Endothelial cell of umbilical vein (primary cell): ENCODE results near the gene CACNG8. TPM values are rescaled to one million over a fixed set of nuclear protein-coding genes. Genes with fewer than 3 reads are reported as not detected.

Source experiments
- BruUV-seq: library from RNA; stranded (reverse); fragments of 400-500 nt; replicated peaks from 2 replicates; lab custom pipeline; 2021; lab: Mats Ljungman, UMichigan
- CTCF ChIA-PET: fragments of 300-600, 350-600 bp; sonication (Branson Sonifier 250); formaldehyde crosslinking; loops from one replicate; lab custom pipeline; 2021; ENCODE audit warnings: antibody characterized with exemption, inconsistent platforms; lab: Charles Lee
- POLR2A ChIA-PET: fragments of 300-600, 350-600 bp; sonication (Branson Sonifier 250); formaldehyde crosslinking; loops from one replicate; lab custom pipeline; 2021; ENCODE audit warnings: antibody characterized with exemption, inconsistent platforms; lab: Charles Lee
- DNase-seq: peaks from one replicate; pipeline ENCODE4 v3.0.0-alpha.2; 2011; ENCODE audit warnings: low read depth, low spot score
- FAIRE-seq: peaks from 2 replicates; lab custom pipeline; 2011; peaks lifted over from hg19 to GRCh38; lab: Jason Lieb, UNC
- H2AFZ ChIP-seq: 2 replicates; pipeline ENCODE4 v1.6.0; 2012; ENCODE audit warnings: low read depth, low read length, control low read depth, inconsistent platforms
- H3K27ac ChIP-seq: 2 replicates; pipeline ENCODE4 v1.5.1; 2011; ENCODE audit warnings: low read depth, mild to moderate bottlenecking, control low read depth, low read length, moderate library complexity; ENCODE audit not compliant: insufficient read depth
- H3K27me3 ChIP-seq, 2 experiments: 2 replicates each; pipeline versions ENCODE4 v1.6.0 to v1.6.1; 2011; ENCODE audit warnings: low read length in 2 of 2, mixed read lengths in 1 of 2; ENCODE audit not compliant: control insufficient read depth in 2 of 2, insufficient read depth in 2 of 2
- H3K36me3 ChIP-seq, 2 experiments: 2 replicates in 1 of 2; 3 replicates in 1 of 2; pipeline ENCODE4 v1.5.1; 2011; ENCODE audit warnings: low read length in 2 of 2, mild to moderate bottlenecking in 1 of 2, moderate library complexity in 1 of 2; ENCODE audit not compliant: control insufficient read depth in 2 of 2, insufficient read depth in 2 of 2; ENCODE audit errors: extremely low read depth in 1 of 2
- H3K4me1 ChIP-seq: 3 replicates; pipeline ENCODE4 v1.5.1; 2011; ENCODE audit warnings: mild to moderate bottlenecking, low read length; ENCODE audit not compliant: control insufficient read depth, insufficient read depth; ENCODE audit errors: extremely low read depth
- H3K4me2 ChIP-seq: 2 replicates; pipeline ENCODE4 v1.6.1; 2011; ENCODE audit warnings: low read length, control low read depth, mixed read lengths; ENCODE audit not compliant: insufficient read depth
- H3K4me3 ChIP-seq, 3 experiments: fragments of 200-600 bp in 1 of 3; sonication (generic), shearing (Covaris generic) in 1 of 3; replicated peaks in 1 of 3; 2 replicates each; pipeline ENCODE4 v1.5.1; 2011 to 2016; ENCODE audit warnings: control low read depth in 3 of 3, low read length in 3 of 3, mild to moderate bottlenecking in 2 of 3, inconsistent platforms in 1 of 3, low read depth in 1 of 3, moderate library complexity in 1 of 3; ENCODE audit not compliant: insufficient read depth in 1 of 3
- H3K79me2 ChIP-seq: 2 replicates; pipeline ENCODE4 v1.6.0; 2012; ENCODE audit warnings: low read length, inconsistent platforms; ENCODE audit not compliant: control insufficient read depth, insufficient read depth
- H3K9ac ChIP-seq: replicated peaks from 2 replicates; pipeline ENCODE3; 2011; ENCODE audit warnings: low read length, control low read depth; ENCODE audit not compliant: insufficient read depth; ENCODE audit errors: extremely low read depth
- H3K9me1 ChIP-seq: replicated peaks from 3 replicates; pipeline ENCODE4 v1.6.0; 2011; ENCODE audit warnings: mild to moderate bottlenecking, low read length; ENCODE audit not compliant: control insufficient read depth, insufficient read depth; ENCODE audit errors: extremely low read depth
- H3K9me3 ChIP-seq: replicated peaks from 2 replicates; pipeline ENCODE4 v1.5.1; 2012; ENCODE audit warnings: low read length, inconsistent platforms; ENCODE audit not compliant: control insufficient read depth, insufficient read depth
- H4K20me1 ChIP-seq: replicated peaks from 2 replicates; pipeline ENCODE3; 2011; ENCODE audit warnings: mild to moderate bottlenecking, low read length; ENCODE audit not compliant: control insufficient read depth, insufficient read depth; ENCODE audit errors: extremely low read depth
- EZH2 ChIP-seq: IDR thresholded peaks from 2 replicates; pipeline ENCODE4 v1.6.1; 2012; ENCODE audit warnings: borderline replicate concordance, low read depth, mild to moderate bottlenecking, moderate library complexity, low read length, inconsistent platforms; ENCODE audit not compliant: severe bottlenecking
- FOS ChIP-seq: IDR thresholded peaks from 2 replicates; pipeline ENCODE4 v1.6.1; 2011; ENCODE audit warnings: mild to moderate bottlenecking, low read length, moderate library complexity, borderline replicate concordance; ENCODE audit not compliant: insufficient read depth
- GATA2 ChIP-seq: IDR thresholded peaks from 2 replicates; pipeline ENCODE4 v1.7.0; 2011; ENCODE audit warnings: low read depth, mild to moderate bottlenecking, moderate library complexity, mixed read lengths, low read length; ENCODE audit not compliant: insufficient read length, insufficient read depth
- JUN ChIP-seq: IDR thresholded peaks from 2 replicates; pipeline ENCODE4 v1.6.1; 2011; ENCODE audit warnings: borderline replicate concordance, low read depth; ENCODE audit not compliant: insufficient read length, insufficient read depth
- MAX ChIP-seq: IDR thresholded peaks from 2 replicates; pipeline ENCODE4 v1.6.1; 2011; ENCODE audit not compliant: insufficient read depth, insufficient read length
- MYC ChIP-seq: IDR thresholded peaks from one replicate; pipeline ENCODE4 v1.6.1; 2011; ENCODE audit warnings: mild to moderate bottlenecking, low read depth, low read length
- POLR2A ChIP-seq: IDR thresholded peaks from 2 replicates; pipeline ENCODE4 v1.6.1; 2012; ENCODE audit warnings: low read depth, mild to moderate bottlenecking, control low read depth, low read length
- POLR2AphosphoS5 ChIP-seq: IDR thresholded peaks from 2 replicates; pipeline ENCODE4 v1.6.1; 2012; ENCODE audit warnings: low read depth, mild to moderate bottlenecking, control low read depth, low read length, moderate library complexity; ENCODE audit not compliant: insufficient read depth
- dilution Hi-C: fragments of 300-500 bp; cut with MboI; formaldehyde crosslinking; loops from one replicate; pipeline ENCODE4 v1.15.0; 2019; ENCODE audit warnings: low sequenced_read_pairs; ENCODE audit not compliant: extremely low pct_ligation_motif_present
- intact Hi-C: fragments of 100-400 bp; cut with micrococcal nuclease; formaldehyde crosslinking; loops from one replicate; pipeline ENCODE4 v1.10.0; 2022
- polyA plus RNA-seq, 4 experiments: library from polyadenylated mRNA; depleted of rRNA in 3 of 4; stranded (reverse) in 3 of 4; unstranded in 1 of 4; fragments of >200 nt; gene quantifications; 2 replicates each; pipeline versions ENCODE4 v1.2.1 to v1.2.3, GENCODE V29; 2011 to 2012; ENCODE audit warnings: missing spikeins in 1 of 4
- total RNA-seq: library from RNA; stranded (reverse); gene quantifications from 2 replicates; pipeline ENCODE4 v1.2.3, GENCODE V29; 2021
- TF ChIP-seq, protein P1 (sequence below), 2 donors: IDR thresholded peaks; 1 replicate in 1 of 2; 2 replicates in 1 of 2; pipeline ENCODE4 v1.5.1; 2011; ENCODE audit warnings: low read length in 2 of 2, mild to moderate bottlenecking in 2 of 2, moderate library complexity in 2 of 2, control low read depth in 1 of 2, inconsistent platforms in 1 of 2, low read depth in 1 of 2; ENCODE audit not compliant: insufficient read depth in 1 of 2; ENCODE audit errors: extremely low read depth in 1 of 2

Gene CACNG8
- total and polyA plus RNA-seq, 2 donors (not counting 3 experiments of a cell fraction or from before 2014, with no cell fraction given) = 0.18 to 1.7 TPM

DNA sequence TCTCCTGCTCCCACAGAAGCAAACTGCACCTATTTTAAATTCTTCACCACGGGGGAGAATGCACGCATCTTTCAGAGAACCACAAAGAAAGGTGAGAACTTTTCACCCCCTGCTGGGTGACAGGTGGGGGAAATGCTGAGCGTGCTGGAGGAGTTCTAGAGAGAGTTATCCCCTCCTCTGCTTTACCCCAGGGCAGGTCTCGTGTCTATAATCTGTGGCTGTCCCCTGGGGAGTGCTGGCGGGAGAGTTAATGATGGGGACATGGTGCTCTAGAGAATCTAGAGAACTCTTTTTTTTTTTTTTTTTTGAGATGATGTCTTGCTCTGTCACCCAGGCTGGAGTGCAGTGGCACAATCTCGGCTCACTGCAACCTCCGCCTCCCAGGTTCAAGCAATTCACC lies 35.5 kb downstream of the CACNG8 start:
- peaks cover 0 to 2% of the 10 kb centered on the region in 2 experiments for H3K27me3 ChIP-seq
- no peaks in the 10 kb centered on the region for H3K36me3 ChIP-seq
- no peak overlapping the region for H3K4me3 ChIP-seq
- BruUV-seq = no TSS peak
- H2AFZ ChIP-seq = no peak overlapping the region
- no peaks in the 10 kb centered on the region for H3K79me2 ChIP-seq
- no peak overlapping the region for H3K9ac ChIP-seq
- ChIA-PET POLR2A (no interaction called here), CTCF (interaction anchor here (1.8 kb wide), 1 partner anchor 26 kb away, joined by 7 read pairs; no protein-coding TSS in a partner anchor)
- H4K20me1 ChIP-seq = no peaks in the 10 kb centered on the region
- intact Hi-C loops (no loop called here), dilution Hi-C loops (no loop called here)
- DNase-seq (no peak), FAIRE-seq (no peak)
- no peaks in the 10 kb centered on the region for H3K9me1 ChIP-seq
- peaks cover 16% of the 10 kb centered on the region for H3K4me1 ChIP-seq
- no peak overlapping the region for H3K27ac ChIP-seq
- H3K9me3 ChIP-seq = no peaks in the 10 kb centered on the region
- no peak overlapping the region for H3K4me2 ChIP-seq
- TF ChIP-seq, protein P1, sequence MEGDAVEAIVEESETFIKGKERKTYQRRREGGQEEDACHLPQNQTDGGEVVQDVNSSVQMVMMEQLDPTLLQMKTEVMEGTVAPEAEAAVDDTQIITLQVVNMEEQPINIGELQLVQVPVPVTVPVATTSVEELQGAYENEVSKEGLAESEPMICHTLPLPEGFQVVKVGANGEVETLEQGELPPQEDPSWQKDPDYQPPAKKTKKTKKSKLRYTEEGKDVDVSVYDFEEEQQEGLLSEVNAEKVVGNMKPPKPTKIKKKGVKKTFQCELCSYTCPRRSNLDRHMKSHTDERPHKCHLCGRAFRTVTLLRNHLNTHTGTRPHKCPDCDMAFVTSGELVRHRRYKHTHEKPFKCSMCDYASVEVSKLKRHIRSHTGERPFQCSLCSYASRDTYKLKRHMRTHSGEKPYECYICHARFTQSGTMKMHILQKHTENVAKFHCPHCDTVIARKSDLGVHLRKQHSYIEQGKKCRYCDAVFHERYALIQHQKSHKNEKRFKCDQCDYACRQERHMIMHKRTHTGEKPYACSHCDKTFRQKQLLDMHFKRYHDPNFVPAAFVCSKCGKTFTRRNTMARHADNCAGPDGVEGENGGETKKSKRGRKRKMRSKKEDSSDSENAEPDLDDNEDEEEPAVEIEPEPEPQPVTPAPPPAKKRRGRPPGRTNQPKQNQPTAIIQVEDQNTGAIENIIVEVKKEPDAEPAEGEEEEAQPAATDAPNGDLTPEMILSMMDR (IDR thresholded peaks at IDR 0.05; ENCODE audit: extremely low read depth in 1 of 2, insufficient read depth in 1 of 2, low read depth in 1 of 2, low read length in 2 of 2) = no peak
- TF ChIP-seq EZH2 (no peak), MYC (no peak), POLR2AphosphoS5 (no peak), JUN (no peak), GATA2 (no peak), POLR2A (no peak), MAX (no peak), FOS (no peak)
